Activated CD4-positive, alpha-beta T cell treated with anti-CD3 and anti-CD28 coated beads, Interleukin-2, Interleukin-4, amounts not matched to agents 100 ng/mL and 50 ng/mL, durations not matched to agents 16 hours and 8 hours (primary cell): ENCODE results near the gene TBC1D1.
A peak's percentile ranks its signal among the peaks of the same experiment; 100 is the strongest.

Source experiments
- DNase-seq: peaks from one replicate; pipeline ENCODE4 v3.0.0-alpha.2; 2020; ENCODE audit warnings: low spot score

The TBC1D1 gene

GRCh38 chr4:38169524-38169923 lies 278.6 kb downstream of the TBC1D1 start:
- DNase-seq = no peak

GRCh38 chr4:38170338-38171169 lies 279.7 kb downstream of the TBC1D1 start:
- DNase-seq = no peak

- no peak for DNase-seq
Observed at GRCh38 chr4:38172078-38172477, 281.2 kb downstream of the TBC1D1 start.

GRCh38 chr4:38173935-38174518 lies 283.1 kb downstream of the TBC1D1 start:
- DNase-seq = no peak

- DNase-seq = no peak
Observed at GRCh38 chr4:38174801-38175200, 283.9 kb downstream of the TBC1D1 start.

GRCh38 chr4:38176165-38176564 lies 285.3 kb downstream of the TBC1D1 start:
- no peak for DNase-seq

- peak; percentile 66 for DNase-seq
Observed at GRCh38 chr4:38177035-38177546, 286.2 kb downstream of the TBC1D1 start.

GRCh38 chr4:38177641-38178391 lies 286.9 kb downstream of the TBC1D1 start:
- peak; percentile 17 for DNase-seq

- no peak for DNase-seq
Observed at GRCh38 chr4:38178392-38178995, 287.6 kb downstream of the TBC1D1 start.

GRCh38 chr4:38179690-38180377 lies 288.9 kb downstream of the TBC1D1 start:
- DNase-seq = peak; percentile 79

- DNase-seq = no peak
Observed at GRCh38 chr4:38180456-38180855, 289.6 kb downstream of the TBC1D1 start.

- no peak for DNase-seq
Observed at GRCh38 chr4:38181286-38181685, 290.4 kb downstream of the TBC1D1 start.

GRCh38 chr4:38182334-38182998 lies 291.6 kb downstream of the TBC1D1 start:
- no peak for DNase-seq

- DNase-seq = no peak
Observed at GRCh38 chr4:38184404-38184803, 293.5 kb downstream of the TBC1D1 start.

GRCh38 chr4:38185406-38186144 lies 294.7 kb downstream of the TBC1D1 start:
- DNase-seq = no peak

- no peak for DNase-seq
Observed at GRCh38 chr4:38188136-38188535, 297.3 kb downstream of the TBC1D1 start.

GRCh38 chr4:38188631-38189101 lies 297.8 kb downstream of the TBC1D1 start:
- no peak for DNase-seq
